Osteoblast (primary cell): ENCODE measurements around the gene SOX15. TPM values are rescaled to one million over a fixed set of nuclear protein-coding genes. Genes with fewer than 3 reads are reported as not detected.
A peak's percentile ranks its signal among the peaks of the same experiment; 100 is the strongest.

ENCODE experiments used
- DNase-seq: peaks from one replicate; pipeline ENCODE4 v3.0.0; 2011; ENCODE audit warnings: low spot score, mixed read lengths; ENCODE audit not compliant: insufficient read length; ENCODE audit errors: missing footprints
- H2AFZ ChIP-seq: 2 replicates; pipeline ENCODE4 v1.6.0; 2011; ENCODE audit warnings: mild to moderate bottlenecking, low read length
- H3K27ac ChIP-seq: 2 replicates; pipeline ENCODE4 v1.5.1; 2011; ENCODE audit warnings: mild to moderate bottlenecking, low read depth, low read length, moderate library complexity
- H3K27me3 ChIP-seq: 2 replicates; pipeline ENCODE4 v1.6.0; 2012; ENCODE audit warnings: mild to moderate bottlenecking, control low read depth, inconsistent platforms, low read length, moderate library complexity; ENCODE audit not compliant: insufficient read depth
- H3K36me3 ChIP-seq: 2 replicates; pipeline ENCODE4 v1.5.1; 2011; ENCODE audit warnings: mild to moderate bottlenecking, low read length, control low read depth, moderate library complexity; ENCODE audit not compliant: insufficient read depth
- H3K4me1 ChIP-seq: 2 replicates; pipeline ENCODE4 v1.5.1; 2011; ENCODE audit warnings: mild to moderate bottlenecking, low read length, control low read depth, moderate library complexity; ENCODE audit not compliant: insufficient read depth
- H3K4me2 ChIP-seq: 2 replicates; pipeline ENCODE4 v1.6.0; 2011; ENCODE audit warnings: mild to moderate bottlenecking, low read length; ENCODE audit not compliant: insufficient read depth
- H3K4me3 ChIP-seq: fragments of 200-600 bp; sonication (generic); 3 replicates; pipeline ENCODE4 v1.5.1; 2012; ENCODE audit warnings: mild to moderate bottlenecking, low read length, inconsistent platforms; ENCODE audit not compliant: insufficient read depth
- H3K79me2 ChIP-seq: 2 replicates; pipeline ENCODE4 v1.6.0; 2012; ENCODE audit warnings: mild to moderate bottlenecking, low read length, control low read depth, inconsistent platforms; ENCODE audit not compliant: insufficient read depth
- H3K9me3 ChIP-seq: 2 replicates; pipeline ENCODE4 v1.5.1; 2011; ENCODE audit warnings: low read depth, low read length, control low read depth
- H4K20me1 ChIP-seq: 2 replicates; pipeline ENCODE4 v1.6.0; 2012; ENCODE audit warnings: mild to moderate bottlenecking, low read length, control low read depth; ENCODE audit not compliant: insufficient read depth
- total RNA-seq: library from RNA; depleted of rRNA; stranded (reverse); fragments of >200 nt; gene quantifications from 2 replicates; pipeline ENCODE4 v1.2.3, GENCODE V29; 2012
- TF ChIP-seq, protein P1 (sequence below): IDR thresholded peaks from 2 replicates; pipeline ENCODE4 v1.5.1; 2011; ENCODE audit warnings: mild to moderate bottlenecking, low read depth, low read length, moderate library complexity; ENCODE audit errors: extremely low read depth

SOX15 gene
- total RNA-seq, 1 donor = 0.72 TPM

DNA sequence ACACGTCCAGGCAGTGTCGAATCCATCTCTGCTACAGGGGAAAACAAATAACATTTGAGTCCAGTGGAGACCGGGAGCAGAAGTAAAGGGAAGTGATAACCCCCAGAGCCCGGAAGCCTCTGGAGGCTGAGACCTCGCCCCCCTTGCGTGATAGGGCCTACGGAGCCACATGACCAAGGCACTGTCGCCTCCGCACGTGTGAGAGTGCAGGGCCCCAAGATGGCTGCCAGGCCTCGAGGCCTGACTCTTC lies 17.6 kb downstream of the SOX15 start:
- Histone ChIP-seq H3K36me3 (peaks cover 70% of the 10 kb centered on the region), H3K27ac (peak overlapping the region; percentile 97), H4K20me1 (peaks cover 46% of the 10 kb centered on the region), H3K4me1 (peaks cover 31% of the 10 kb centered on the region), H3K4me3 (peak overlapping the region; percentile 76), H2AFZ (peak overlapping the region; percentile 74), H3K4me2 (peak overlapping the region; percentile 99), H3K79me2 (peaks cover 78% of the 10 kb centered on the region), H3K27me3 (no peaks in the 10 kb centered on the region), H3K9me3 (no peaks in the 10 kb centered on the region)
- TF ChIP-seq, protein P1, sequence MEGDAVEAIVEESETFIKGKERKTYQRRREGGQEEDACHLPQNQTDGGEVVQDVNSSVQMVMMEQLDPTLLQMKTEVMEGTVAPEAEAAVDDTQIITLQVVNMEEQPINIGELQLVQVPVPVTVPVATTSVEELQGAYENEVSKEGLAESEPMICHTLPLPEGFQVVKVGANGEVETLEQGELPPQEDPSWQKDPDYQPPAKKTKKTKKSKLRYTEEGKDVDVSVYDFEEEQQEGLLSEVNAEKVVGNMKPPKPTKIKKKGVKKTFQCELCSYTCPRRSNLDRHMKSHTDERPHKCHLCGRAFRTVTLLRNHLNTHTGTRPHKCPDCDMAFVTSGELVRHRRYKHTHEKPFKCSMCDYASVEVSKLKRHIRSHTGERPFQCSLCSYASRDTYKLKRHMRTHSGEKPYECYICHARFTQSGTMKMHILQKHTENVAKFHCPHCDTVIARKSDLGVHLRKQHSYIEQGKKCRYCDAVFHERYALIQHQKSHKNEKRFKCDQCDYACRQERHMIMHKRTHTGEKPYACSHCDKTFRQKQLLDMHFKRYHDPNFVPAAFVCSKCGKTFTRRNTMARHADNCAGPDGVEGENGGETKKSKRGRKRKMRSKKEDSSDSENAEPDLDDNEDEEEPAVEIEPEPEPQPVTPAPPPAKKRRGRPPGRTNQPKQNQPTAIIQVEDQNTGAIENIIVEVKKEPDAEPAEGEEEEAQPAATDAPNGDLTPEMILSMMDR = no peak
- DNase-seq = no peak

DNA sequence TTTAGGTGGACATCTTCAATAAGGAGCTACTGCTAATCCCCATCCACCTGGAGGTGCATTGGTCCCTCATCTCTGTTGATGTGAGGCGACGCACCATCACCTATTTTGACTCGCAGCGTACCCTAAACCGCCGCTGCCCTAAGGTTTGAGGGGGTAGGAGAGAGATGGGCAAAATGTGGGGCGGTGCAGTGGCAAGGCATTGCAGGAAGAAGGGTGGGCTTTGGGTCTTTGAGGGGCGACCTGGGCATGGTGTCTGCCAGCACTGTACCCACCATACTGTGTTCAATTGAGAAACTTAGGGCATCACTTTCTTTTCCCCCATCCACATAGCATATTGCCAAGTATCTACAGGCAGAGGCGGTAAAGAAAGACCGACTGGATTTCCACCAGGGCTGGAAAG lies 19.5 kb downstream of the SOX15 start:
- Histone ChIP-seq H3K27ac (no peak overlapping the region), H3K27me3 (no peaks in the 10 kb centered on the region), H3K9me3 (no peaks in the 10 kb centered on the region), H2AFZ (no peak overlapping the region), H3K79me2 (peaks cover 70% of the 10 kb centered on the region), H3K4me2 (no peak overlapping the region), H4K20me1 (peaks cover 28% of the 10 kb centered on the region), H3K4me1 (peaks cover 20% of the 10 kb centered on the region), H3K36me3 (peaks cover 69% of the 10 kb centered on the region), H3K4me3 (no peak overlapping the region)
- TF ChIP-seq, protein P1 = no peak
- no peak for DNase-seq

DNA sequence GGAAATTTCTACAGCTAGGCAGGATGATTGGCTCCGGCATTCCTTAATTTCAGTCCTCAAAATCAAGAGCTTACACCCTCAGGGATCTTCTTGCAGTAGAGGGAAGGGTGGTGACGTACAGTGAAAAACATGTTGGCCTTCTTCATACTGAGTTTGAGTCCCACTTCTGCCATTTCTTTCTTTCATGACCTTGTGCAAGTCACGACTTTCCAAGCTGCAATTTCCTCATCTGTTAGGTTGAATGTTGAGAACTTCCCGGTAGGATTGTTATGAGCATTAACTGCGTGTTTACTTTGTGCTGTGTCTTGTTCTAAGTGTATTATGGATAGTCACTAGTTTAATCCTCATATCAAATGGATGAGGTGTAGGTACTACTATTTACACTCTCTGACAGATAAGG lies 20.3 kb downstream of the SOX15 start:
- Histone ChIP-seq H3K27ac (no peak overlapping the region), H2AFZ (no peak overlapping the region), H3K9me3 (no peaks in the 10 kb centered on the region), H3K4me3 (no peak overlapping the region), H3K4me1 (peaks cover 13% of the 10 kb centered on the region), H4K20me1 (peaks cover 26% of the 10 kb centered on the region), H3K36me3 (peaks cover 69% of the 10 kb centered on the region), H3K27me3 (no peaks in the 10 kb centered on the region), H3K79me2 (peaks cover 70% of the 10 kb centered on the region), H3K4me2 (no peak overlapping the region)
- no peak for DNase-seq
- TF ChIP-seq, protein P1 = no peak

DNA sequence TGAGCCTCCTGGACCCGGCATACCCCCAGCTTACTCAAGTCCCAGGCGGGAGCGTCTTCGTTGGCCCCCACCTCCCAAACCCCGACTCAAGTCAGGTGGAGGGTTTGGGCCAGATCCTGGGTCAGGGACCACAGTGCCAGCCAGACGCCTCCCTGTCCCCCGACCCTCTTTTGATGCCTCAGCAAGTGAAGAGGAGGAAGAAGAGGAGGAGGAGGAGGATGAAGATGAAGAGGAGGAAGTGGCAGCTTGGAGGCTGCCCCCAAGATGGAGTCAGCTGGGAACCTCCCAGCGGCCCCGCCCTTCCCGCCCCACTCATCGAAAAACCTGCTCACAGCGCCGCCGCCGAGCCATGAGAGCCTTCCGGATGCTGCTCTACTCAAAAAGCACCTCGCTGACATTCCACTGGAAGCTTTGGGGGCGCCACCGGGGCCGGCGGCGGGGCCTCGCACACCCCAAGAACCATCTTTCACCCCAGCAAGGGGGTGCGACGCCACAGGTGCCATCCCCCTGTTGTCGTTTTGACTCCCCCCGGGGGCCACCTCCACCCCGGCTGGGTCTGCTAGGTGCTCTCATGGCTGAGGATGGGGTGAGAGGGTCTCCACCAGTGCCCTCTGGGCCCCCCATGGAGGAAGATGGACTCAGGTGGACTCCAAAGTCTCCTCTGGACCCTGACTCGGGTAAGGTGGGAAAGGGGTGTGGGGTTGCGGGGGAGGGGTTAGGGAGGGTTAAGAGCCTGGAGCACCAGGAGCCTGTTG lies 26.6 kb downstream of the SOX15 start:
- Histone ChIP-seq H3K9me3 (no peaks in the 10 kb centered on the region), H3K4me1 (peaks cover 24% of the 10 kb centered on the region), H3K4me2 (peak overlapping the region; percentile 100), H2AFZ (no peak overlapping the region), H3K27me3 (no peaks in the 10 kb centered on the region), H3K4me3 (peak overlapping the region; percentile 89), H3K36me3 (peaks cover 38% of the 10 kb centered on the region), H4K20me1 (peaks cover 16% of the 10 kb centered on the region), H3K27ac (peak overlapping the region; percentile 17), H3K79me2 (peaks cover 53% of the 10 kb centered on the region)
- TF ChIP-seq, protein P1 = no peak
- DNase-seq = no peak
